CD4-positive, alpha-beta memory T cell (primary cell): ENCODE results near the gene PLIN1. TPM values are rescaled to one million over a fixed set of nuclear protein-coding genes. Genes with fewer than 3 reads are reported as not detected.

ENCODE experiments used
- CTCF ChIA-PET: fragments of 350-600 bp; sonication (Branson Sonifier 250); formaldehyde crosslinking; loops from one replicate; lab custom pipeline; 2021; ENCODE audit warnings: inconsistent platforms; ENCODE audit not compliant: partially characterized antibody; lab: Charles Lee
- POLR2A ChIA-PET: fragments of 350-600 bp; sonication (Branson Sonifier 250); formaldehyde crosslinking; loops from one replicate; lab custom pipeline; 2021; ENCODE audit not compliant: partially characterized antibody; lab: Charles Lee
- DNase-seq, 5 donors: peaks; one replicate each; pipeline versions ENCODE4 v3.0.0 to v3.0.0-alpha.2; 2020 to 2022; ENCODE audit warnings: mixed read lengths in 1 of 5
- H3K27ac ChIP-seq: one replicate; pipeline ENCODE4 v1.7.0; 2013; ENCODE audit warnings: low read depth, low read length
- H3K27me3 ChIP-seq: 2 replicates; pipeline ENCODE4 v1.7.0; 2013; ENCODE audit warnings: mild to moderate bottlenecking, low read length, moderate library complexity; ENCODE audit not compliant: insufficient read depth
- H3K36me3 ChIP-seq: 2 replicates; pipeline ENCODE4 v1.7.0; 2013; ENCODE audit warnings: mild to moderate bottlenecking, low read length, moderate library complexity; ENCODE audit not compliant: insufficient read depth
- H3K4me1 ChIP-seq: 2 replicates; pipeline ENCODE4 v1.7.0; 2013; ENCODE audit warnings: mild to moderate bottlenecking, low read length, moderate library complexity; ENCODE audit not compliant: insufficient read depth
- H3K4me3 ChIP-seq, 2 donors: one replicate each; pipeline ENCODE4 v1.7.0; 2013; ENCODE audit warnings: low read length in 2 of 2, mild to moderate bottlenecking in 1 of 2
- H3K9me3 ChIP-seq, 2 donors: one replicate each; pipeline ENCODE4 v1.7.0; 2013; ENCODE audit warnings: low read length in 2 of 2, control low read depth in 1 of 2; ENCODE audit not compliant: control insufficient read depth in 1 of 2
- H3K27ac Mint-ChIP-seq, 7 donors: one replicate each; pipeline ENCODE4 v1.8.0; 2020 to 2021; ENCODE audit warnings: mixed read lengths in 7 of 7, mild to moderate bottlenecking in 6 of 7, inconsistent platforms in 3 of 7, moderate library complexity in 3 of 7
- H3K27me3 Mint-ChIP-seq, 2 donors: one replicate each; pipeline ENCODE4 v1.8.0; 2020 to 2021; ENCODE audit warnings: mixed read lengths in 2 of 2
- H3K36me3 Mint-ChIP-seq, 2 donors: one replicate each; pipeline ENCODE4 v1.8.0; 2020 to 2021; ENCODE audit warnings: mixed read lengths in 2 of 2, inconsistent platforms in 1 of 2, mild to moderate bottlenecking in 1 of 2
- H3K4me1 Mint-ChIP-seq, 4 donors: one replicate each; pipeline ENCODE4 v1.8.0; 2020 to 2021; ENCODE audit warnings: mixed read lengths in 4 of 4, mild to moderate bottlenecking in 1 of 4
- H3K4me3 Mint-ChIP-seq, 8 donors: one replicate each; pipeline ENCODE4 v1.8.0; 2020 to 2021; ENCODE audit warnings: mixed read lengths in 8 of 8, mild to moderate bottlenecking in 7 of 8, moderate library complexity in 6 of 8, inconsistent platforms in 3 of 8
- H3K9me3 Mint-ChIP-seq, 8 donors: one replicate each; pipeline ENCODE4 v1.8.0; 2020 to 2021; ENCODE audit warnings: mixed read lengths in 8 of 8, mild to moderate bottlenecking in 5 of 8, inconsistent platforms in 3 of 8, moderate library complexity in 1 of 8
- intact Hi-C: fragments of 100-400 bp; cut with micrococcal nuclease; formaldehyde crosslinking; loops from one replicate; pipeline ENCODE4 v1.15.1; 2023
- polyA plus RNA-seq, 2 donors: library from polyadenylated mRNA; unstranded; fragments of 300-500 nt; fragmentation: Illumina TruSeq; gene quantifications; one replicate each; pipeline ENCODE4 v1.2.3, GENCODE V29; 2021
- total RNA-seq, 2 experiments: library from RNA; stranded (reverse); gene quantifications; one replicate each; pipeline ENCODE4 v1.2.3, GENCODE V29; 2021

Gene PLIN1
- total and polyA plus RNA-seq, 4 experiments from 2014 or later: 0.44 to 1.2 (median 0.46) TPM; not detected in 1

DNA sequence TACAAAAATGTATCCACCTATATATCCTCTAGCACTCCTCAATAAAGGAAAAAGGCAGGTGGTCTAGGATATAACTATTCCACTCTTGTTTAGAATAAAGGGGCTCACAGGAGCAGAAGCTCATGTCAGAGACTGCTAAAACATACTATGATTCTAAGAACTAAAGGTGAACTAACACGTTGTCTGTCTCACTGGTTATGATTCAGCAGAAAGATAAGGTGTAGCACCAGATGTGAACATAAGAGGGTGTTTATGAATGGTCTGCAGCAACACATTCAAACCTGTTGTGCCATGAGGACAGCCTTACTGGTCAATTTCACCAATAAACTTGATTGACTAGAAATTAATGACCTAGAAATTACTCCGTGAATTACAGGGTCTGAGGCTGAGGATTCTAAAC lies 6.8 kb upstream of the PLIN1 start:
- POLR2A ChIA-PET: no interaction called here

GRCh38 chr15:89681146-89681545 lies 2.0 kb upstream of the PLIN1 start:
- H3K4me1 Mint-ChIP-seq: no peaks in the 10 kb centered on the region
- ChIA-PET CTCF (no interaction called here), POLR2A (no interaction called here)
- H3K36me3 Mint-ChIP-seq: peaks cover 7 to 30% of the 10 kb centered on the region in 2 donors
- H3K9me3 ChIP-seq: no peaks in the 10 kb centered on the region
- no peaks in the 10 kb centered on the region for H3K27me3 Mint-ChIP-seq
- H3K9me3 Mint-ChIP-seq: no peaks in the 10 kb centered on the region
- H3K27ac ChIP-seq: no peak overlapping the region
- intact Hi-C loops: no loop called here
- no peaks in the 10 kb centered on the region for H3K4me1 ChIP-seq
- H3K27ac Mint-ChIP-seq: no peak overlapping the region
- H3K36me3 ChIP-seq: no peaks in the 10 kb centered on the region
- no peaks in the 10 kb centered on the region for H3K27me3 ChIP-seq
- no peak for DNase-seq
- H3K4me3 Mint-ChIP-seq: no peak overlapping the region
- H3K4me3 ChIP-seq: no peak overlapping the region

More for the DNA sequence above, 6.8 kb upstream of the PLIN1 start:
- intact Hi-C loops: no loop called here
- peaks cover 8% of the 10 kb centered on the region for H3K4me1 ChIP-seq
- DNase-seq: no peak
- H3K27me3 ChIP-seq: no peaks in the 10 kb centered on the region
- H3K27me3 Mint-ChIP-seq: no peaks in the 10 kb centered on the region
- H3K4me1 Mint-ChIP-seq: peaks cover 4 to 17% (median 12%) of the 10 kb centered on the region in 4 donors
- H3K27ac Mint-ChIP-seq: no peak overlapping the region
- H3K9me3 ChIP-seq: no peaks in the 10 kb centered on the region
- H3K4me3 ChIP-seq: no peak overlapping the region
- CTCF ChIA-PET: no interaction called here
- H3K9me3 Mint-ChIP-seq: no peaks in the 10 kb centered on the region
- no peak overlapping the region for H3K27ac ChIP-seq
- H3K4me3 Mint-ChIP-seq: no peak overlapping the region
- peaks cover 13 to 34% of the 10 kb centered on the region in 2 donors for H3K36me3 Mint-ChIP-seq
- no peaks in the 10 kb centered on the region for H3K36me3 ChIP-seq

GRCh38 chr15:89680282-89680873 lies 1.2 kb upstream of the PLIN1 start:
- no peaks in the 10 kb centered on the region for H3K4me1 Mint-ChIP-seq
- Histone ChIP-seq H3K4me1 (no peaks in the 10 kb centered on the region), H3K27ac (no peak overlapping the region), H3K4me3 (no peak overlapping the region), H3K9me3 (no peaks in the 10 kb centered on the region), H3K36me3 (no peaks in the 10 kb centered on the region), H3K27me3 (no peaks in the 10 kb centered on the region)
- H3K36me3 Mint-ChIP-seq: peaks cover 4 to 27% of the 10 kb centered on the region in 2 donors
- no peak overlapping the region for H3K4me3 Mint-ChIP-seq
- no peaks in the 10 kb centered on the region for H3K27me3 Mint-ChIP-seq
- ChIA-PET CTCF (no interaction called here), POLR2A (no interaction called here)
- no peak overlapping the region for H3K27ac Mint-ChIP-seq
- intact Hi-C loops: no loop called here
- no peaks in the 10 kb centered on the region for H3K9me3 Mint-ChIP-seq
- no peak for DNase-seq

DNA sequence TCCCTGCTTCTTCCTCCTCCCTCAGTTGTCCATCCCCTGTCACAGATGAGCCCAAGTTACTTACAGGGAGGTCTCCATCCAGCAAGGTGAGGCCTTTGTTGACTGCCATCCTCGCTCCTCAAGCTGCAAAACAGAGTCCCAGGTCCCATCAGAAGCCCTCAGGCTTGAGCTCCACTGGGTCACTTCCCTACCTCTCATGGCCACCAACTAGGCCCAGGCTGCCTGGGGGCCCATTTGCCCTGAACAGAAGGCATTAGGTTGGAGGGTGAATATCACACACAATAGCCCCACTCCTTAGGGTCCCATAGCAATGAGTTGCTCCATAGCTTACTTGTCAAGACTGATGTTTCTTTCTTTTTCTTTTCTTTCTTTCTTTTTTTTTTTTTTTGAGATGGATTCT lies 1.8 kb downstream of the PLIN1 start:
- intact Hi-C loops: no loop called here
- POLR2A ChIA-PET: no interaction called here
- H3K36me3 ChIP-seq: no peaks in the 10 kb centered on the region
- no peaks in the 10 kb centered on the region for H3K27me3 ChIP-seq
- Mint-ChIP-seq H3K27ac (no peak overlapping the region), H3K4me1 (no peaks in the 10 kb centered on the region), H3K36me3 (peaks cover 0 to 7% of the 10 kb centered on the region in 2 donors), H3K27me3 (peaks cover 0 to 4% of the 10 kb centered on the region in 2 donors), H3K9me3 (no peaks in the 10 kb centered on the region), H3K4me3 (no peak overlapping the region)
- H3K4me1 ChIP-seq: no peaks in the 10 kb centered on the region
- no peaks in the 10 kb centered on the region for H3K9me3 ChIP-seq
- DNase-seq: no peak
- H3K27ac ChIP-seq: no peak overlapping the region
- no peak overlapping the region for H3K4me3 ChIP-seq
- CTCF ChIA-PET: no interaction called here

GRCh38 chr15:89675606-89676005 lies 3.6 kb downstream of the PLIN1 start:
- H3K27ac ChIP-seq: no peak overlapping the region
- no peak overlapping the region for H3K4me3 ChIP-seq
- H3K9me3 ChIP-seq: no peaks in the 10 kb centered on the region
- Mint-ChIP-seq H3K27ac (no peak overlapping the region), H3K27me3 (peaks cover 0 to 4% of the 10 kb centered on the region in 2 donors), H3K4me1 (no peaks in the 10 kb centered on the region), H3K9me3 (no peaks in the 10 kb centered on the region), H3K36me3 (no peaks in the 10 kb centered on the region), H3K4me3 (no peak overlapping the region)
- intact Hi-C loops: no loop called here
- no peaks in the 10 kb centered on the region for H3K36me3 ChIP-seq
- H3K27me3 ChIP-seq: no peaks in the 10 kb centered on the region
- H3K4me1 ChIP-seq: no peaks in the 10 kb centered on the region
- CTCF ChIA-PET: interaction anchor here (1.3 kb wide), 1 partner anchor 199 kb away, joined by 3 read pairs; no protein-coding TSS in a partner anchor
- POLR2A ChIA-PET: no interaction called here
- DNase-seq: no peak

DNA sequence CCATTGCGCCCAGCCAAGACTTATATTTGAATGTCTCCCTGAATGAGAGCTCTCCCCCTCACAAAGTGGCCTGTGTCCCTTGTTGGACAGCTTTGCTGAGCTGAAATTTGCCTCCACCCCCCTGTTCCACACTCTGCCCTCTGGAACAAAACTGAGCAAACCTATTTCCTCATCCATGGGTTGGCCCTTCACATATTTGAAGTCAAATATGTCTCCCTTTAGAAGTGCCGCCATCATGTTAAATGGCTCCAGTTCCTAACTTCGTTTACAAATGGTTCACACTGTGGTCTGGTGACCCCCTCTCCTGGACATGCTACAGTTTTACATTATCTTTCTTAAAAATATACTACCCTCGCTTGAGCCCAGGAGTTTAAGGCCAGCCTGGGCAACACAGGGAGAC lies 4.6 kb downstream of the PLIN1 start:
- no peaks in the 10 kb centered on the region for H3K4me1 Mint-ChIP-seq
- CTCF ChIA-PET: no interaction called here

GRCh38 chr15:89673165-89673512 lies 6.0 kb downstream of the PLIN1 start:
- no peak overlapping the region for H3K27ac ChIP-seq
- Mint-ChIP-seq H3K36me3 (no peaks in the 10 kb centered on the region), H3K4me3 (no peak overlapping the region), H3K4me1 (no peaks in the 10 kb centered on the region), H3K27ac (no peak overlapping the region), H3K9me3 (no peaks in the 10 kb centered on the region), H3K27me3 (peaks cover 0 to 7% of the 10 kb centered on the region in 2 donors)
- POLR2A ChIA-PET: no interaction called here
- CTCF ChIA-PET: no interaction called here
- H3K27me3 ChIP-seq: no peaks in the 10 kb centered on the region
- no peaks in the 10 kb centered on the region for H3K36me3 ChIP-seq
- H3K4me1 ChIP-seq: no peaks in the 10 kb centered on the region
- intact Hi-C loops: no loop called here
- H3K9me3 ChIP-seq: no peaks in the 10 kb centered on the region
- no peak for DNase-seq
- H3K4me3 ChIP-seq: no peak overlapping the region

More for the DNA sequence above, 4.6 kb downstream of the PLIN1 start:
- no peaks in the 10 kb centered on the region for H3K27me3 ChIP-seq
- no peak overlapping the region for H3K4me3 ChIP-seq
- H3K9me3 ChIP-seq: no peaks in the 10 kb centered on the region
- H3K36me3 Mint-ChIP-seq: no peaks in the 10 kb centered on the region
- POLR2A ChIA-PET: no interaction called here
- no peak overlapping the region for H3K4me3 Mint-ChIP-seq
- H3K27ac Mint-ChIP-seq: no peak overlapping the region
- no peaks in the 10 kb centered on the region for H3K36me3 ChIP-seq
- no peak for DNase-seq
- no peaks in the 10 kb centered on the region for H3K9me3 Mint-ChIP-seq
- H3K27ac ChIP-seq: no peak overlapping the region
- intact Hi-C loops: no loop called here
- H3K4me1 ChIP-seq: no peaks in the 10 kb centered on the region
- peaks cover 0 to 4% of the 10 kb centered on the region in 2 donors for H3K27me3 Mint-ChIP-seq
